Tibial artery (tissue), 4 donors: ENCODE measurements around the gene WDR54.

Experiments
- DNase-seq, 2 donors: peaks; one replicate each; pipeline ENCODE4 v3.0.0-alpha.2; 2019
- H3K27ac ChIP-seq, 2 donors: fragments of 200-600 bp; sonication (generic) in 1 of 2; 1 replicate in 1 of 2; 2 replicates in 1 of 2; pipeline ENCODE4 v1.5.1; 2018 to 2019; ENCODE audit warnings: mild to moderate bottlenecking in 1 of 2
- H3K27me3 ChIP-seq, 2 donors: fragments of 200-600 bp; sonication (generic) in 1 of 2; one replicate each; pipeline versions ENCODE4 v1.5.1 to v1.6.0; 2016 to 2019
- H3K36me3 ChIP-seq, 3 donors: fragments of 200-600 bp; sonication (generic) in 2 of 3; one replicate each; pipeline ENCODE4 v1.5.1; 2016 to 2019; ENCODE audit warnings: mild to moderate bottlenecking in 2 of 3
- H3K4me1 ChIP-seq, 4 donors: fragments of 200-600 bp; sonication (generic) in 2 of 4; 1 replicate in 3 of 4; 2 replicates in 1 of 4; pipeline ENCODE4 v1.5.1; 2016 to 2019
- H3K4me3 ChIP-seq, 2 donors: fragments of 200-600 bp; sonication (generic) in 1 of 2; 1 replicate in 1 of 2; 2 replicates in 1 of 2; pipeline ENCODE4 v1.5.1; 2018 to 2019; ENCODE audit warnings: mild to moderate bottlenecking in 2 of 2
- H3K9me3 ChIP-seq, 3 donors: fragments of 200-600 bp; sonication (generic) in 1 of 3; one replicate each; pipeline ENCODE4 v1.5.1; 2016 to 2019
- intact Hi-C: fragments of 100-400 bp; cut with DNase I; formaldehyde crosslinking; loops from one replicate; pipeline ENCODE4 v1.15.0; 2023; ENCODE audit warnings: low total_unique reads
- TF ChIP-seq, protein P1 (sequence below), 2 experiments: fragments of 200-600 bp in 1 of 2; fragments of 450-650 bp in 1 of 2; IDR thresholded peaks; one replicate each; pipeline ENCODE4 v1.5.1; 2017 to 2019; ENCODE audit warnings: antibody characterized with exemption in 2 of 2, mild to moderate bottlenecking in 1 of 2, moderate library complexity in 1 of 2

The WDR54 gene

DNA sequence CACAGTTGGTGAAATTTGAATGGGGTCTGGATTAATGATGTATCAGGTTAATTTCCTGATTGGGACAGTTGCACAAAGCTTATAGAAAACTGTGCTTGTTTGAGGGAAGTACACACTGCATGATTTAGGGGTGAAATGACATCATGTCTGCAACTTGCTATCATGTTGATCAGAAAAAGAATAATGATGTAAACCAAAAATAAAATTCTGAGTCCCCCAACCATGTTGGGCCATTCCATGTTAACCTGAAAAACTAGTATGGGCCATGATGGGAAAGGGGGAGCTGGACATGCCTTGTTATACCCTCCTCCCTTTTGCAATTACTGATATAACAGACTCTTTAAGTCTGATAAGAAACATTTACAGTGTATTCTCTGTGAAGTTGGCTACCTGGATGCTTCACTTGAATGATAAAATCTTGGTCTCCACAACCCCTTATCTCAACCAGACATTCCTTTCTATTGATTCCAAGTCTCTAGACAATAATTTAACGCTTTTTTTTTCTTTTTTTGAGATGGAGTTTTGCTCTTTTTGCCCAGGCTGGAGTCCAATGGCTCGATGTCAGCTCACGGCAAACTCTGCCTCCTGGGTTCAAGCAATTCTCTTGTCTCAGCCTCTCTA, 29.1 kb downstream of the WDR54 start:
- no peak overlapping the region for H3K27ac ChIP-seq
- peaks cover 0 to 7% (median 6%) of the 10 kb centered on the region in 4 donors for H3K4me1 ChIP-seq
- no peaks in the 10 kb centered on the region for H3K9me3 ChIP-seq
- no peak overlapping the region for H3K4me3 ChIP-seq
- DNase-seq: no peak
- no peaks in the 10 kb centered on the region for H3K36me3 ChIP-seq
- TF ChIP-seq, protein P1, sequence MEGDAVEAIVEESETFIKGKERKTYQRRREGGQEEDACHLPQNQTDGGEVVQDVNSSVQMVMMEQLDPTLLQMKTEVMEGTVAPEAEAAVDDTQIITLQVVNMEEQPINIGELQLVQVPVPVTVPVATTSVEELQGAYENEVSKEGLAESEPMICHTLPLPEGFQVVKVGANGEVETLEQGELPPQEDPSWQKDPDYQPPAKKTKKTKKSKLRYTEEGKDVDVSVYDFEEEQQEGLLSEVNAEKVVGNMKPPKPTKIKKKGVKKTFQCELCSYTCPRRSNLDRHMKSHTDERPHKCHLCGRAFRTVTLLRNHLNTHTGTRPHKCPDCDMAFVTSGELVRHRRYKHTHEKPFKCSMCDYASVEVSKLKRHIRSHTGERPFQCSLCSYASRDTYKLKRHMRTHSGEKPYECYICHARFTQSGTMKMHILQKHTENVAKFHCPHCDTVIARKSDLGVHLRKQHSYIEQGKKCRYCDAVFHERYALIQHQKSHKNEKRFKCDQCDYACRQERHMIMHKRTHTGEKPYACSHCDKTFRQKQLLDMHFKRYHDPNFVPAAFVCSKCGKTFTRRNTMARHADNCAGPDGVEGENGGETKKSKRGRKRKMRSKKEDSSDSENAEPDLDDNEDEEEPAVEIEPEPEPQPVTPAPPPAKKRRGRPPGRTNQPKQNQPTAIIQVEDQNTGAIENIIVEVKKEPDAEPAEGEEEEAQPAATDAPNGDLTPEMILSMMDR (IDR thresholded peaks at IDR 0.05): no peak
- no peaks in the 10 kb centered on the region for H3K27me3 ChIP-seq
- intact Hi-C loops: no loop called here

DNA sequence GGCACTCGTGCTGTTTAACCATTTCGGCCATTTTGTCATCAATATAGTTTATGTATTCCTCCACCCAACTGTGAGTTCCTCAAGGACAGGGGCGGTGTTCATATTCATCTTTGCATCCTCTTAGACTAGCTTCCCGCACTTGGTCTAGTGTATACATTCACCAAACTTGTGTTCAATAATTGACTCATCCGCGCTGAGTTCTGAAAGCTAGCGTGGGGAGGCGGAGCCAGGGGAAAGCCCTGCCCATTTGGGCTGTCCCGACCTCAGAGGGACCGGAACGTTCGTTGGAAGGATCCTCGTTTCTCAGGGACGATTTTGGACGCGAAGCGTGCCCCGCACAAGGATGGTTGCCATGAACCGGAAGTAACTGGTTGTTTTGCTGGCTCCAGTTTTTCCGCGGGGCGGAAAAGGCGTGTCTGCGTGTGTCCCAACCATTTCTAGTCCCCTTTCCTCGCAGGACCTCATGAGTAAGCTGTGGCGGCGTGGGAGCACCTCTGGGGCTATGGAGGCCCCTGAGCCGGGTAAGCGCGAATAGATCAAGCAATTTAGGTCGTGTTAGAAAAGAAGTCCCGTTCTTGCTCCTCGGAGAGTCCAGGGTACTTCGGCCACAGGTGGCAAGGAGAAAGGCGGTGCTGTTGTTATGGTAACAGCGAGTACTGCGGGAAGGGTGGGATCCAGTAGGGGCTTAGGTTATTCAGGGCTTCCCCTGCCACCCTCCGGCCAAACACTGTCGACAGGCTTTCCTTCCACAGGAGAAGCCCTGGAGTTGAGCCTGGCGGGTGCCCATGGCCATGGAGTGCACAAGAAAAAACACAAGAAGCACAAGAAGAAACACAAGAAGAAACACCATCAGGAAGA, 33.4 kb downstream of the WDR54 start, which contains the start of gene INO80B:
Gene INO80B, plus strand, starts transcription at position 434 of the 858 bp plus-strand sequence. Its CDS starts 30 bp downstream, at position 464.
- Histone ChIP-seq H3K4me1 (peaks cover 0 to 34% (median 33%) of the 10 kb centered on the region in 4 donors), H3K27ac (peak within 1 kb of the TSS; percentile 80), H3K36me3 (no peaks in the 10 kb centered on the region), H3K4me3 (peak within 1 kb of the TSS; percentile 71 to 90), H3K27me3 (no peaks in the 10 kb centered on the region), H3K9me3 (no peaks in the 10 kb centered on the region)
- DNase-seq: peak; percentile 94 to 97
- intact Hi-C loops: loop anchor here (2.0 kb wide), 1 partner anchor 28 kb away; the partner anchor contains the start of genes CCDC142 and TTC31
- TF ChIP-seq, protein P1 (IDR thresholded peaks at IDR 0.05): no peak

DNA sequence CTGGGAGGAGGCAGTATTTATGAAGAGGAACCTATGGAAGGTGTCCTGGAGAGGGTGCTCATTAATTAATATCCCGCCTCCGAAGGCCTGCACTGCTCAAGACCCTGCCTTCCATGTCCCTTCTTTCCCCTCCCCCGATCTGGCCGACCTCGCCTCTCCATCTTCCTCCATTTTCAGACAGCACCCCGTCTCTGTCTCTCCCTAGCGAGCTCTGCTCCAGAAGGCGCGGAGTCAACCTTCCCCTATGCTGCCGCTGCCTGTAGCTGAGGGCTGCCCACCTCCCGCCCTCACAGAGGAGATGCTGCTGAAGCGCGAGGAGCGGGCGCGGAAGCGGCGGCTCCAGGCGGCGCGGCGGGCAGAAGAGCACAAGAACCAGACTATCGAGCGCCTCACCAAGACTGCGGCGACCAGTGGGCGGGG, 35.6 kb downstream of the WDR54 start:
- TF ChIP-seq, protein P1 (IDR thresholded peaks at IDR 0.05): no peak
- no peaks in the 10 kb centered on the region for H3K9me3 ChIP-seq

GRCh38 chr2:74457549-74458131, 36.1 kb downstream of the WDR54 start:
- DNase-seq: peak; percentile 48 to 80

More for the DNA sequence above, 35.6 kb downstream of the WDR54 start:
- H3K27me3 ChIP-seq: no peaks in the 10 kb centered on the region
- H3K36me3 ChIP-seq: peaks cover 0 to 14% (median 0%) of the 10 kb centered on the region in 3 donors
- peak overlapping the region; percentile 96 to 97 for H3K27ac ChIP-seq
- H3K4me1 ChIP-seq: peaks cover 0 to 34% (median 33%) of the 10 kb centered on the region in 4 donors
- DNase-seq: no peak
- intact Hi-C loops: no loop called here
- H3K4me3 ChIP-seq: peak overlapping the region; percentile 66 to 92

More at GRCh38 chr2:74457549-74458131, 36.1 kb downstream of the WDR54 start:
- H3K9me3 ChIP-seq: no peaks in the 10 kb centered on the region
- H3K4me1 ChIP-seq: peaks cover 0 to 34% (median 33%) of the 10 kb centered on the region in 4 donors
- H3K36me3 ChIP-seq: peaks cover 0 to 19% (median 5%) of the 10 kb centered on the region in 3 donors
- no peaks in the 10 kb centered on the region for H3K27me3 ChIP-seq
- peak overlapping the region; percentile 96 to 97 for H3K27ac ChIP-seq
- TF ChIP-seq, protein P1 (IDR thresholded peaks at IDR 0.05): no peak
- H3K4me3 ChIP-seq: peak overlapping the region; percentile 66 to 92
- intact Hi-C loops: no loop called here
